GF-D8 (cell line): ENCODE results near the gene PTPRM.

Source experiments
- DNase-seq: peaks from one replicate; lab custom pipeline; 2025; lab: John Stamatoyannopoulos, UW

Gene PTPRM

DNA sequence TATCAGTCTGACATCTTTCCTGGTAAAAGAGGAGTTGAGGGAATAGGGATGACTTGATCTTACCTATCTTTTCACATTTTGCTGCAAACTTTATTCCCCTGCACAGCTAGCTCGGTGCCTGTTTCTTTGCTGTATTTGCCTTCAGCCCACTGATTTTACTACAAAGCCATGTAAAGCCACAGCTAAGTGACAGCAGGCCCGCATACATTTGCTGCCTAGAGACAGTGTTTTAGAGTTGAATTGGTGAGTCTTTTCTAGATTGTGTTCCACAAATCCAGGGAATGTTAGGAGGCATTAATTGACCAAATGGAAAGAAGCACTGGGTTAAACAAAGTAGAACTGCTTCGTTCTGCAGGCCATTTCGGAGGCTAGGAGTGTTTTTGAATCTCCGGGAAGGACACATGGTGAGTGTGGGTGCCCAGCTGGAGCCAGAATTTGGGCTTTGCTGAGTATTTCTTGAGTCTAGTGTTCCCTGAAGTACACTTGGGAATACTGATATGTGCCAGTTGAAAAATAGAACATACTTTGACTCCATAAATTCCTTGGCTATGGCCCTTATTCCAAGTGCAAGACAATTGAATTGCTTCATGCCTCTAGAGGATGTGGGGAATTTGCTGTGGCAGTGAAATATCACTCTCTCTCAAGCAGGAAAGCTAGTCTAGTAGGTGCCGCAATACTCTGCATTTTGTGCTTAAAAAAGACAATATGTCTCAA is 329.8 kb downstream of the PTPRM start:
- DNase-seq = no peak

DNA sequence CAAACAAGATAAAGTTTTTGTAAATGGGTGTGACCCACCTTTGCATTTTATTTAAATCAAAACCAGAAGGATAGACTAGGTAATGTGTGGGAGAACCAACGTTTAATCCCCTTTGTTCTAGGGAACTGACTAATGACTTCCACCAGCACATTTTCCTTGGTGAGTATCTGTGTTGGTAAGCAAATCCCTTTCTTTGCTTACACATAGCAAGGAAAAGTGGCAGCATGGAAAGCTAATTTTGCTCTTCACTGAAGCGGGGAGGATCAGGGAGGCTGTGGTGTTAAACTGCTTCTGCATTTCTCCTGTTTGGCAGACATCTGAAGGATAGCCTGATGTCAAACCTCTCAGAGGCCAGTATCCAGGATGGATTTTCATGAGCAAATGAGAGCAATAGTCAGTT is 331.1 kb downstream of the PTPRM start:
- no peak for DNase-seq

DNA sequence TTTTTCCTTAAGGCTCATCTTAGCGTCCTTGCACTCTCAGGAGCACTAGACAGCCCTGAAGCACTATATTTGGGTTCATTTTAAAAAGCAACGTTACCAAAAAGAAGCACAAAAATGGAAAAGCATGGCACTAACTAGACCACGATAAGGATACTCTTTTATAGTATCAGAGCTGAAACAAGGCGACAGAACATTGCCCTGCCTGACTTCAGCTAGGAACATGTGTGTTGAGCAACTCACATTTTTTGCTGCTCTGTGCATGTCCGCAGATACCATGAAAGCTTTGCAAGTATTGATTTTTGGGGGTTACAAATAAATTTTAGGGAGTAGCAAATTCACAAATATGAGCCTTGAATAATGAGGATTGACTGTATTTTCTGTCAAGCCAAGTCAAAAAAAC is 332.0 kb downstream of the PTPRM start:
- no peak for DNase-seq

DNA sequence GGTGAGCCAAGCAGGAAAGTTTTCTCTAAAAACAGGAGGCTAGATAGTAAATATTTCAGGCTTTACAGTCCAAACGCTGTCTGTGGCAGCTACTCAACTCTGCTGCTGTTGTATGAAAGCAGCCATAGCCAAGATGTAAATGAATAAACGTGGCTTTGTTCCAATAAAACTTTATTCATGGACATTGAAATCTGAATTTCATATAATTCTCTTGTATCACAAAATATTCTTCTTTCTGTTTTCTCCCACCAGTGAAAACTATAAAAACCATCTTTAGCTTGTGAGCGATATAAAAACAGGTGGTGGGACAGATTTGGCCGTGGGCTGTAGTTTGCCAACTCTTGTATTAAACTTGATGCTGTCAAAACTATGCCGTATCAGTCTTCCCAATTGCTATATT is 333.0 kb downstream of the PTPRM start:
- no peak for DNase-seq

DNA sequence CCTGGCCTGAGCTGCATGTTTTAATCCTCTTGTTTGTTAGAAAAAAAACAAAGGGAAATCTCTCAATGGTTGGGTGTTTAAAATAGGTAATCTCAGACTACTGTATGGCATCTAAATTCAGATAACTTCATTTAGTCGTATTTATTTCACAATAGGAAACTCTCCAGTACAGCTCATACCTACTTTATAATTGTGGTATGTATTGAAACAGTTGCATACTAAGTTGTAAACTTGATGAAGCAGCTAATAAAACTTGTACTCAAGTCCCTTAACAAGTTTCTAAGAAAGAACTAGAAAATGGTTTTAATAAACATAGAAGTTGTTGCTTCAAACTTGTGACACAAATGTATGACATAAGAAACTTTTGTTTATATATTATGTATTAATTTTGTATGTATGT is 334.5 kb downstream of the PTPRM start:
- no peak for DNase-seq

DNA sequence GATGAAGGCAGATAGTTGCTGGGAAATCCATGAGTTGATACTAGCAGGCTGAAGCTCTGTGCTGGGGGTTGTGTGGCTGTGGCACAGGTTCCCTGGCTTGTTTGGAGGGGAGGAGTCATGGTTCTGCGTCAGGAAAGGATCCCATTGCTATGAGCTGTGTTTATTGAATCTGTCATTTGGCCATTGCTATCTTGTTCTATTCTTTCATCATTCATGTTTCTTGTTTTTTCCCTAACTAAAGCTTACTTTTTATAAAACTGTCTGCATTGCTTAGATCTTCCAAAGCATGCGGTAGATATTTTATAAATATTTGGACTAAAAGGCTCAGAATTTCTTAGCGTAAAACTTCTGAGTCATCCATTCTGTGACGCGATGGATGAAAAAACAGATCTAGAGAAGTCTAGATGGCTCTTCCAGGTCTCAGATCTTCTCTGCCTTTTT is 335.3 kb downstream of the PTPRM start:
- DNase-seq = no peak

DNA sequence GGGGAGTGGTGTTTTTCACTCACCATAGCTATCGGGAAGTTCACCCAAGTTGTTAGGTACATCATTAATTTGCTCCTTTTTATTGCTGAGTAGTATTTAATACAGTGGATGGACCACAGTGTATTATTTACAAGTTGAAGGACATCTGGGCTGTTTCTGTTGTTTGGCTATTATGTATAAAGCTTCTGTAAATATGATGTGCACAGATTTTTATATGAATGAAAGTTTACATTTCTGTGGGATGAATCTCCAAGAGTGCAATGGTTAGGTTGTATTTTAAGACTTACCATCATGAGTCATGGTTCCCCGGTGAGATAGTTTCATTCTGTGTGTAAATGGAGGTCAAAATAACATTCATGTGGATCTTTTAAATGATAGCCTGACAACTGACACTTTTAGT is 337.4 kb downstream of the PTPRM start:
- DNase-seq = no peak

DNA sequence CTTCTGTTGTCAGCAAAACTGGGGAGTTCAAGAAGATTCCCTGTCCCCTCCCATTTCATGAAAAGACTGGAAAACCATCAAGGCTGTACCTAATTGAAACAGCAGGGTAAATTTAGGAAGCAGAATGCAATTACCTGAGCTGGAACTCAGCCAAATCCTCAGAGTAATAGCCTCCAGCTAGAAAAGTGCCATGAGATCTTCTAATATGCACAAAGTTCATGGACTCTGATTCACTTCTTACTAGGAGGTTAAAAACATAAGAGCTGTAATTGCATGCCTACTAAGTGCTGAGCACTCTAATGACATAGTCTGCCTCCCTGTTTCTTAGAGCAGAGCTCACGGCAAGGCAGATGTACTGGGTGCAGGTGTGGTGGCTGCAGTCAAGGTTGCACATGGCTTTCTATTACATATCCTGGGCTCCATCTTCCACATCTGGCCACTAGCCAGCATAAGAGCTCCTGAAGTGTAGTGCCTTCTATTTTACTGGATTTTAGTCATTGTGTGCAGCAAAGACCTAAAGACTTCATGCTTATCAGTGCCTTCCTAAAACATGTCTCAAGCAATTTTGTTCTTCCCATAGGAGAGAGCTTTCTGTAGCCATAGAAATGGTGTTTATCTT is 341.7 kb downstream of the PTPRM start:
- DNase-seq = no peak

DNA sequence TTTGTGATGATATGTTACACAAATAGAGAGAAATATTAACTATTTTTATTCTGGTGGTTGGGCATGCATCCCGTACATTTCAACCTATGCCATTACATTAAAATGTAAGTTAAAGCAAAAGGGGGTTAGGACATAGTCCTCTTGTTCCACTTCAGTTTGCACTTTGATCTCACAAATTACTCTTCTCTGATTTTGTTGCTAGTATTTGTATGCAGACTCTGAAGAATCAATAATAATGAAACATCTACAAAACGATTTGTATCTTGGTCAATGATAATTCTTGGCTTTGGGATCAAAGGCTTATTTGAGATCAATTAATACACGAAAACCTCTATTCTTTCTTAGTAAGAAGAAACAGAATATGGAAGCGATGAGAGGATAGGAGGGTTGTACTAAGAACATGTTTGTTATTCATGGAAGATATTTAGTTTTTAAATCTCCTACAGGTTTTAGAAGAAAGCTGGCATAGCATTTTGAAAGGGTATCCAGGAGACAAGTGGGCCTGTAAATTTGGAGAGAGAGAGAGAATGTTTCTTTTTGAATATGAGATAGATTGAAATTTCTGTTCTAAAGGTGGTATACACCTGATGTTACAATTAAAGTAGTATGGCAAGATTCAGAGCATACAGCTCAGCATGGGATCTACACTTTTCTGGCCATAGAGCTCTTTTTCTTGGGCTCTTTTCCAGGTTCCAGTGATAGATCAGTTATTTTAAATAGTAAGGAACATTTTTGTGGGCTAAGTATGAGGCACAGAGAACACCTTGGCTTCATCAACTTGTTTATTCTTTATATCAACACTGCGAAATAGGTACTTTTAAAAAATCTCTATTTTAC is 347.9 kb downstream of the PTPRM start:
- DNase-seq = no peak

DNA sequence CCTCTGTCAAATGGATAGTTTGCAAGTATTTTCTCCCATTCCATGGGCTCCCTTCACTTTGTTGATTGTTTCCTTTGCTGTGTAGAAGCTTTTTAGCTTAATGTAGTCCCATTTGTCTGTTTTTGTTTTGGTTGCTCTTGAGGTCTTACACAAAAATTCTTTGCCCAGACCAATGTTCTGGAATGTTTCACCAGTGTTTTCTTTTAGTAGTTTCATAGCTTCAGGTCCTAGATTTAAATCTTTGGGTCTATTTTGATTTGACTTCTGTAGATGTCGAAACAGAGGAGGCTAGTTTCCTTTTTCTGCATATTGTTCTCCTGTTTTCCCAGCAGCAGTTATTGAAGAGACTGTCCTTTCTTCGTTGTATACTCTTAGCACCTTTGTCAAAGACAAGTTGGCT is 351.6 kb downstream of the PTPRM start:
- no peak for DNase-seq

DNA sequence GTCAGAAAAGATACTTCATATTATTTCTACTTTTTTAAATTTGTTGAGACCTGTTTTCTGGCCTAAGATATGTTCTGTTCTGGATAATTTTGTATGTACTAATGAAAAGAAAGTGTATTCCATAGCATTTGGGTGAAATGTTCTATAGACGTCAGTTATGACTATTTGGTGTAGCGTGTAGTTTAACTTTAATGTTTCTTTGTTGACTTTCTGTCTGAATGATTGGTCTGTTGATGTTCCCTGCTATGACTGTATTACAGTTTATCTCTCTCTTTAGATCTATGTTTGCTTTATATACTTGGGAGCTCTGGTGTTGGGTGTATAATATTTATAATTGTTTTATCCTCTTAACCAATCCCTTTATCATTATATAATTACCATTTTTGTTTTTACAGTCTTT is 352.4 kb downstream of the PTPRM start:
- no peak for DNase-seq

DNA sequence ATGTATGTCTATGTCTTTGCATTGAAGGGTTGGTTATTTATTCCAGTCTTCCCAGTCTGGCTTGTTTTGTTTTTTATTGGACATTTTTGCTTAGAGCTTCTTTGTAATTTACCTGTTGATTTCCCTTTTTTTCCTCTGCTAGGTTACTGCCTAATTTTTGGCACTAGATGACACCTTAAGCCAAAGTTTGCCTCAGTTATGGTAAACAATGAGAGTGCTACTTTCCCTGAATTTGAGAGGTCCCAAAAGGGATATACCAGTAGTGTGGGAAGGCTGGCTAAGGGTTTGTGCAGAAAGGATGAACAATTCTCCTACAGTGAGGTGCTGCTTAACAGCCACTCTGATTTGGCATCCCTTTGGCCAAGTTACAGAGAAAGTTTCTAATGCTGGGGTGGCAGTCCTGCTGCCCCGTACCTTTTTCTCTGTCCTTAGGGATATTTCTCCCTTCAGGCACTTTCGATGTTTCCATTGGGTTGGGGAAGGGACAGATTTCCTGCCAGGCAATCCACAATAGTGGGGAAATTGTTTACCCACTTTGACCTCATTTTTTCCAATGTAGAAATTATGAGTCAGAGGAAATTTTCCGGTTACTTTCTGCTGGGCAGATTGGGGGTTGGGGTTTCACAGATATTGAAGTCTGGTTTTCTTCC is 354.9 kb downstream of the PTPRM start:
- no peak for DNase-seq

DNA sequence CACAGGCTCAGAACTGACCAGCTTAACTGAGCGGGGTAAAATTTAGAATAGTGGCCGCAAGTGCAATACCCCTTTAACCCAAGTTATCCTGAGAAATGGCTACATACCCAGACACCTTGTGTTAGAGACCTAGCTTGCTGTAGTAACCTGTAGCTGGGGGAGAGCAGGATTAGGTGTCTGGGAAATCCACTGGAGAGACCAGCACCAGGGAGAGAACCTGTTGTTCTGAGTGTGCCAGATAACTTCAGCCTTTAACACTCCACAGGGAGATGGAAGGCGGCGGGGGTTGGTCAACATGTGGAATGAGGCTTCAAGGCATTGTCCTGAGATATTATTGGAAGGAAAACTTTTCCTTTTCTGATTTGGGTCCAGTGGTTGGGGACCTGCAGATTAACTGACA is 356.0 kb downstream of the PTPRM start:
- DNase-seq = no peak

DNA sequence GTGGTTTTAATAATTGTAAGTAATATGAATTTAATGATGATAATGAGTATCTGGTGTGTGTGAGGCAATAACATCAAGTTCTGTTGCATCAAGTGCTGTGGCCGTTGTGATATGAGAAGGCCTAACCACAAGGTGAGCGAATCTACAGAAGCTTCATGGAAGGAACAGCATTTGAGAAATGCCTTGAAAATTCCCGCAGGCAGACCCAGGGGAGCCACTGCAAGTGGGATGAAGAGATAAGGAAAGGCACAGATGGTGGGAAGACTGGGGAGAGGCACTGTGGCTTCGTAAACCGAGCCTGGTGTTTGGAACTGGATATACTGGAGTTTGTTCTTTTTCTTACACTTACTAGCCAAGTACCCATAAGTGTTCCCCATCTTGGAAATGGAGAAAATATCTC is 357.5 kb downstream of the PTPRM start:
- no peak for DNase-seq

DNA sequence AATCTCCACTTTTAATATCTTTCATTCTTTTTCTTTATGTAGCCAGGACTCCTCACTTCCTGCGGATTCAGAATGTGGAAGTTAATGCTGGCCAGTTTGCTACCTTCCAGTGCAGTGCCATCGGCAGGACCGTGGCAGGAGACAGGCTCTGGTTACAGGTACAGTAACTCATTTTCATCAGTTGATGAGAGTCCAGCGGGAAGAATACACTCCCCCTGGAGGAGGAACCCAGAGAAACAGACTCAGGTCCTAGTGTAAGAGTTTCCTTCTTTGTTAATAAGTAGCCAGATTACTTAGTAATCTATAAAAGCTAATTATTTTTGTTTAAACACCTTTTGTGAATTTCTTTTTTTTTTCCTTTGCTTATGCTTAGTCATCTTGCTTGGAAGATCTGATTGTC is 359.4 kb downstream of the PTPRM start:
- no peak for DNase-seq

DNA sequence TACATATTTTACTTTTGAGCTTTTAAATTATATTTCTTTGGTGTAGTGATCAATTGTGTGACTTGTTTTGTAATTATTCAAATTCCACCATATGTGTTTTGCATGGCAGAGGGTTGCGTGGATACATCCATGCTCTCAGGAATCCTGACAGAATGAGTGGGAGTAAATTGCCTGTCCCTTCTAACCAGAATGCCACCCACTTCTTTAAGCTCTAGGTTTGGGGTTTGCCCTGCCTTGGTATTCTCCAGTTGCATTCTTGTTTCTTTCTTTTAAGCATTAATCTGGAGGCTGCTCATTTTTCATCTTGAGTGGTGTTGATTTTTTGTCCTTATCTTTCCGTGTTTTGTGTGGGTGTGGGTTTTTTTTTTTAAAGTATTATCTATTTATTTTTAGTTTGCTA is 360.0 kb downstream of the PTPRM start:
- DNase-seq = no peak

DNA sequence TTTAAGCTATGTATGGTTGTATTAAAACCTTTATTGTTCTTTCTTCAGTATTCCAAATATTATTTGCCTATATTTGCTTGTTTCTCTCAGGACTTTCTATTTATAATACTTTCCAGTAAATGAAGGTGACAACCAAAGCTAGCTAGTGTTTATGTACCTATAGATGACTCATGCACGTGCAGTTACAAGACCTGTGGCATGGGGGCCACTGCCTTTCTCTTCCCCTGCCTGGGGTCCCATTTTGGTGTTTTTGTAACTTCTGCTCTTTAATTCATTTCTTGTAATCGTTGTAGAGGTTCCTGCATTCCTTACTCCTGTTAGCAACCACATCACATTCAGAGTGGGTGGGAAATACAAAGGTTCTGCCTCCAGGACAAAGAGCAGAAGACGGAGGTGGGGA is 364.6 kb downstream of the PTPRM start:
- DNase-seq = no peak

DNA sequence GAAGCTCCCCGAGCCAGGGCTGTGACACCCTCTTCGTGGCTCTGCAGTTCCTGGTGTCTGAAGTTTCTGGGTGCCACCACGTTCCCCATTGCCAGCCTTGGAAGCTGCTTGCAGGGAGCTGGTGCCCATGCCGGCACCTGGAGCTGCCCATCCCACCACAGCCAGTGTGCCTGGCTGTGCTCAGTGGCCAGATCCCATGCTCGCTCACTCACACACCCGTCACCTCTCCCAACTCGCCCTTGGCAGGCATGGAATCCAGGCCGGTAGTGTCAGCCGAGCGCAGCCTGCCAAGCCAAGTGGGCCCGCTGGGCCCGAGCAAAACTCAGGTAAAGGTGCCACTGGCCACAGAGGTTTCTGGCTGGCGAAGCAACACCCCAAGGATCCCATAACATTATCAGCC is 370.2 kb downstream of the PTPRM start:
- DNase-seq = no peak

DNA sequence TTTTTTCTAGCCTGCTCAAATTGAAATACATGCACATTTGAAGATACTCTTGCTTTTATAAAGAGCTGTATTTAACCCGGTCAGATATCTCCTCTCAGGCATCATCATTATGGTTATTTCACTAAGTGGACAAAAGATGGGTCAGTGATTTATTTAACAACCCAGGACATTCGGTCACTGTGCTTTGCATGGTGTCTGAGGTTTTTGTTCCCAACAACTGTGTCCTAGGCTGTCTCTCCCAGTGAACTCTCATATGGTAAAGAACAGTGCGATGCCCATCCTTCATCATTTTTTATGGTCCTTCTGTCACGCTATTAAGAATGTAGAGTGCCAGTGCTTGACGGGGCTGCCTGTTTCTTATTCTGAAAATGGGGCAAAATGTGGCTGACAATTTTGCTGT is 372.4 kb downstream of the PTPRM start:
- DNase-seq = no peak

DNA sequence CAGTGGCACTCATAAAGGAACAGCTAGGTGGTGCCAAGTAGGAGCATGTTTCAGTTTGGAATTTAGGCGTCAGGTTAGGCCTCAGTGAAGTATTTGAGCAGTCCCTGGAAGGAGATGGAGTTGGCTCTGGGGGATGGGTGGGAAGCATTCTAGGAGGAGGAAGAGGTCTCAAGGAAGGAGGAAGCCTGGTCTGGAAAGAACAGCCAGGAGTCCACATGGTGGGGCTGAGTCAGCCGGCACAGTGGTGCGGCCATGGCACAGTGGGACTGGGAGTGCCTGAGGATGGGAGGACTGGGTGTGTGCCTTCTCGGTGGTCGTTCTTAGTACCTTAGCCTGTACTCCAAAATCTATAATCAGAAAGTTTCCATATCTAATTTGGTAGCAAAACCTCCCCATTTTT is 373.3 kb downstream of the PTPRM start:
- no peak for DNase-seq

DNA sequence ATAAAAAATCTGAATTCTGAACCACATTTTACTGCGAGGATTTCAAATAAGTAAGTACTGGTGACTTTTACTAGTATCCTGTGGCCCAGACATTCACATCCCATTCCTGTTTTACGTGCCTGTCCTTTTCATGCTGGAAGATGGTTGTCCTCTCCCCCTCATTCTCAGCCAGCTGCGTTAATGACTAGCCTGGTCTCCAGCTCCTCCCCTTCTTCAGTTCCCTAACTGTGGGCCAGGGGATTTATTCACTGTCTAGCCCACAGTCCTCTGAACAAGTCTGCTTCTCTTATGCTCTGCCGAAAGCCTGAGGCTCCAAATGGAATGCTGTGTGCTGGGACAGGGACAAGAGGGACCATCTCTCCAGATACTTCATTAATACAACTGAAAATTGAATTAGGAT is 373.9 kb downstream of the PTPRM start:
- DNase-seq = no peak

DNA sequence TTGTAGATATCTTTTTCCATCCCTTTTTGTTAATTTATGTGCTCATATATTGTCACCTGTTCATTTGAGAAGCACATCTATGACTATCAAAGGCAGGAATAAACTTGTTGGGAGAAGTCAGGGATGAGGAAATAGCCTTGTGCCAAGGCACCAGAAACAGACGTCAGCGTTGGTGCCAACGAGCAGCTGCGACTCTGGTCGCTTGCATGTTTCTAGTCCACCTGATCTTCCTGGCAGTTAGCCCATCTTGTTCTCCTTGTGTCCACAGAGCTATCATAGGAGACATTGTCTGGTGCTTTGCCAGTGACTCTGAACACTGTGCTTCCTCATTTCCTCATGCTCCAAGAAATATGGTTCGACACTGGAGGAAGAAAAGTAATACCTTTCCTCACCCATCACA is 374.4 kb downstream of the PTPRM start:
- DNase-seq = no peak

DNA sequence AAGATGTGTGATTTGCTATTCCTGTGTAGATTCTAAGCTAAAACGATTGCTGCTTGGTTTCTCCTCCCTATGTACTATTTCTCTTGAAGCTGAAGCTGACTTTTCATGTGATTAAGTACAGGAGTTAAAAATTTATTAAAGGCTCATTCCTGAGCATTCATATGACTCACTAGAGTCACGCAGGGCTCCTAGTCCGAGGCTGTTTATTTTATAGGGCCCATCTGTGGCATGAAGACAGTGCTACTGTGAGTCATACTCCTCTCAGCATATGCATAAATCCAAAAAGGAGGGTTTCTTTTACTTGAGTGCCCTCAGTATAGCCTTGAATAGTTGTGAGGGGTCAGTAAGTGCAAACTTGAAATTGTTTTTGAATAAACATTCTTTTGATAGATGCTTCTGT is 378.8 kb downstream of the PTPRM start:
- no peak for DNase-seq
